HCT116 (cell line): ENCODE data around the gene TGFBR1. TPM values are rescaled to one million over a fixed set of nuclear protein-coding genes. Genes with fewer than 3 reads are reported as not detected.

ENCODE experiments used
- ATAC-seq: fragments of 200-7000 bp; cut with Tn5 transposase; 2 replicates; pipeline ENCODE4 v1.9.1; 2020; ENCODE audit warnings: mild to moderate bottlenecking, moderate library complexity
- BruUV-seq: library from RNA; stranded (reverse); fragments of 400-500 nt; replicated peaks from 2 replicates; lab custom pipeline; 2021; lab: Mats Ljungman, UMichigan
- CTCF ChIA-PET: fragments of 300-600 bp; sonication (Branson Sonifier 250); formaldehyde crosslinking; loops from one replicate; lab custom pipeline; 2021; ENCODE audit warnings: antibody characterized with exemption; lab: Charles Lee
- POLR2A ChIA-PET: fragments of 300-600, 350-600 bp; sonication (Branson Sonifier 250); formaldehyde crosslinking; loops from one replicate; lab custom pipeline; 2021; ENCODE audit warnings: antibody characterized with exemption; lab: Charles Lee
- RAD21 ChIA-PET, 2 experiments: fragments of 300-600 bp; sonication (Branson Sonifier 250); formaldehyde crosslinking; loops; one replicate each; lab custom pipeline; 2023; ENCODE audit warnings: low total read pairs in 2 of 2; ENCODE audit not compliant: uncharacterized antibody in 2 of 2, unreplicated experiment in 2 of 2, low non-redundant PET in 1 of 2; lab: Charles Lee
- DNase-seq: peaks from one replicate; pipeline ENCODE4 v3.0.0-alpha.2; 2010; ENCODE audit warnings: low read depth, low spot score
- H2AFZ ChIP-seq: fragments of 200-600 bp; shearing (Covaris generic), sonication (generic); 2 replicates; pipeline ENCODE4 v1.6.1; 2017; ENCODE audit warnings: low read depth, mixed run types, mixed read lengths, antibody characterized with exemption, low read length; ENCODE audit not compliant: poor library complexity, severe bottlenecking
- H3K27ac ChIP-seq: 2 replicates; pipeline ENCODE4 v1.5.1; 2012; ENCODE audit warnings: low read depth, low read length
- H3K27me3 ChIP-seq: fragments of 200-600 bp; sonication (generic); 2 replicates; pipeline ENCODE4 v1.6.1; 2016; ENCODE audit warnings: mixed run types, low read length, mixed read lengths; ENCODE audit not compliant: insufficient read depth
- H3K36me3 ChIP-seq, 2 experiments: fragments of 200-500 bp in 1 of 2; fragments of 200-600 bp in 1 of 2; sonication (Bioruptor generic) in 1 of 2; sonication (generic) in 1 of 2; 2 replicates each; pipeline versions ENCODE4 v1.5.1 to v1.6.1; 2014 to 2016; ENCODE audit warnings: low read length in 2 of 2, inconsistent platforms in 1 of 2, mixed read lengths in 1 of 2, mixed run types in 1 of 2; ENCODE audit not compliant: insufficient read depth in 2 of 2, control insufficient read depth in 1 of 2
- H3K4me1 ChIP-seq, 2 experiments: fragments of 200-600 bp in 1 of 2; sonication (generic) in 1 of 2; 2 replicates each; pipeline versions ENCODE4 v1.5.1 to v1.6.1; 2012 to 2017; ENCODE audit warnings: low read length in 2 of 2, inconsistent platforms in 1 of 2, mild to moderate bottlenecking in 1 of 2, mixed read lengths in 1 of 2, mixed run types in 1 of 2, moderate library complexity in 1 of 2; ENCODE audit not compliant: insufficient read depth in 2 of 2, control insufficient read depth in 1 of 2
- H3K4me2 ChIP-seq: fragments of 200-600 bp; sonication (generic); 2 replicates; pipeline ENCODE4 v1.6.1; 2017; ENCODE audit warnings: mixed run types, low read length, mixed read lengths
- H3K4me3 ChIP-seq, 2 experiments: fragments of 200-600 bp in 1 of 2; sonication (generic) in 1 of 2; replicated peaks in 1 of 2; 2 replicates each; pipeline ENCODE4 v1.5.1; 2011 to 2016; ENCODE audit warnings: low read length in 2 of 2, control low read depth in 1 of 2, low read depth in 1 of 2, mild to moderate bottlenecking in 1 of 2, mixed read lengths in 1 of 2, mixed run types in 1 of 2
- H3K79me2 ChIP-seq: fragments of 200-600 bp; sonication (generic); 2 replicates; pipeline ENCODE4 v1.6.1; 2017; ENCODE audit warnings: mild to moderate bottlenecking, mixed run types, low read length, moderate library complexity, mixed read lengths; ENCODE audit not compliant: insufficient read depth
- H3K9ac ChIP-seq: fragments of 200-600 bp; sonication (generic); 2 replicates; pipeline ENCODE4 v1.6.1; 2016; ENCODE audit warnings: low read length, mixed read lengths
- H3K9me2 ChIP-seq: fragments of 200-600 bp; sonication (generic), shearing (Covaris generic); 2 replicates; pipeline ENCODE4 v1.6.1; 2017; ENCODE audit warnings: mixed run types, mild to moderate bottlenecking, moderate library complexity; ENCODE audit not compliant: insufficient read depth
- H3K9me3 ChIP-seq, 2 experiments: fragments of 200-500 bp in 1 of 2; fragments of 200-600 bp in 1 of 2; sonication (Bioruptor generic) in 1 of 2; sonication (generic) in 1 of 2; 2 replicates each; pipeline ENCODE4 v1.6.1; 2014 to 2017; ENCODE audit warnings: low read length in 2 of 2, mixed read lengths in 2 of 2, inconsistent platforms in 1 of 2, low read depth in 1 of 2, mild to moderate bottlenecking in 1 of 2, mixed run types in 1 of 2, moderate library complexity in 1 of 2; ENCODE audit not compliant: control insufficient read depth in 1 of 2, insufficient read depth in 1 of 2
- H4K20me1 ChIP-seq: fragments of 200-600 bp; sonication (generic), shearing (Covaris generic); 2 replicates; pipeline ENCODE4 v1.6.1; 2017; ENCODE audit warnings: mixed run types, mild to moderate bottlenecking, moderate library complexity; ENCODE audit not compliant: insufficient read depth
- ATF3 ChIP-seq: IDR thresholded peaks from 2 replicates; pipeline ENCODE4 v1.6.1; 2012
- CBX3 ChIP-seq: IDR thresholded peaks from 2 replicates; pipeline ENCODE4 v1.6.1; 2012; ENCODE audit warnings: low read depth
- CEBPB ChIP-seq: IDR thresholded peaks from 2 replicates; pipeline ENCODE4 v1.6.1; 2012; ENCODE audit warnings: low read depth
- CTCF ChIP-seq, 3 experiments: fragments of 200-600 bp in 1 of 3; sonication (generic) in 1 of 3; IDR thresholded peaks in 2 of 3; conservative IDR thresholded peaks in 1 of 3; 2 replicates each; pipeline ENCODE4 v1.5.1; 2012 to 2017; ENCODE audit warnings: low read depth in 2 of 3, low read length in 2 of 3, antibody characterized with exemption in 1 of 3, borderline replicate concordance in 1 of 3, control low read depth in 1 of 3, mild to moderate bottlenecking in 1 of 3, mixed read lengths in 1 of 3, mixed run types in 1 of 3, moderate library complexity in 1 of 3; ENCODE audit not compliant: insufficient read depth in 1 of 3
- EGR1 ChIP-seq: IDR thresholded peaks from 2 replicates; pipeline ENCODE4 v1.6.1; 2012; ENCODE audit warnings: low read depth
- ELF1 ChIP-seq: IDR thresholded peaks from 2 replicates; pipeline ENCODE4 v1.6.1; 2012; ENCODE audit warnings: low read depth, borderline replicate concordance
- EZH2 ChIP-seq: fragments of 200-600 bp; sonication (generic); IDR thresholded peaks from 2 replicates; pipeline ENCODE4 v1.6.1; 2017; ENCODE audit warnings: antibody characterized with exemption, mixed run types
- EZH2phosphoT487 ChIP-seq: fragments of 200-600 bp; IDR thresholded peaks from 2 replicates; pipeline ENCODE4 v1.6.1; 2018; ENCODE audit warnings: antibody characterized with exemption, borderline replicate concordance
- FOSL1 ChIP-seq: IDR thresholded peaks from 2 replicates; pipeline ENCODE4 v1.6.1; 2012; ENCODE audit warnings: low read depth
- JUND ChIP-seq: IDR thresholded peaks from 2 replicates; pipeline ENCODE4 v1.6.1; 2012
- MAX ChIP-seq: IDR thresholded peaks from 2 replicates; pipeline ENCODE4 v1.6.1; 2012
- POLR2A ChIP-seq: IDR thresholded peaks from 2 replicates; pipeline ENCODE4 v1.7.0; 2011; ENCODE audit warnings: borderline replicate concordance; ENCODE audit not compliant: insufficient read depth, insufficient read length; ENCODE audit errors: extremely low read depth
- POLR2AphosphoS5 ChIP-seq: IDR thresholded peaks from 2 replicates; pipeline ENCODE4 v1.6.1; 2011; ENCODE audit warnings: mild to moderate bottlenecking, low read depth, low read length, moderate library complexity
- RAD21 ChIP-seq: IDR thresholded peaks from 2 replicates; pipeline ENCODE4 v1.6.1; 2012; ENCODE audit warnings: low read depth, mild to moderate bottlenecking
- SIN3A ChIP-seq: IDR thresholded peaks from 2 replicates; pipeline ENCODE4 v1.6.1; 2012; ENCODE audit warnings: low read depth
- SP1 ChIP-seq: IDR thresholded peaks from 2 replicates; pipeline ENCODE4 v1.6.1; 2012; ENCODE audit warnings: low read depth
- SRF ChIP-seq: IDR thresholded peaks from 2 replicates; pipeline ENCODE4 v1.6.1; 2012; ENCODE audit warnings: low read depth
- YY1 ChIP-seq: IDR thresholded peaks from 2 replicates; pipeline ENCODE4 v1.6.1; 2011; ENCODE audit warnings: low read length, low read depth, moderate library complexity, mild to moderate bottlenecking; ENCODE audit not compliant: insufficient replicate concordance; ENCODE audit errors: extremely low read depth
- ZFX ChIP-seq: fragments of 450-650 bp; IDR thresholded peaks from 2 replicates; pipeline ENCODE4 v1.6.1; 2017
- ZNF274 ChIP-seq: fragments of 200-500 bp; sonication (Bioruptor generic); IDR thresholded peaks from 2 replicates; pipeline ENCODE4 v1.6.1; 2014; ENCODE audit warnings: mild to moderate bottlenecking, low read depth, low read length, inconsistent platforms
- intact Hi-C: fragments of 100-400 bp; cut with micrococcal nuclease; formaldehyde crosslinking; loops from 2 replicates; pipeline ENCODE4 v1.10.0; 2022
- total RNA-seq: library from RNA; stranded (reverse); gene quantifications from one replicate; pipeline ENCODE4 v1.2.1, GENCODE V29; 2021; ENCODE audit not compliant: unreplicated experiment

TGFBR1 gene
- total RNA-seq, 1 experiment from 2014 or later, result 26.6 TPM

- ChIA-PET POLR2A (no interaction called here), CTCF (interaction anchor here (1.0 kb wide), 1 partner anchor 10 kb away, joined by 4 read pairs; no protein-coding TSS in a partner anchor), RAD21 (no interaction called here)
- Histone ChIP-seq H3K9me3 (no peaks in the 10 kb centered on the region), H3K79me2 (no peaks in the 10 kb centered on the region), H4K20me1 (no peaks in the 10 kb centered on the region), H2AFZ (no peak overlapping the region), H3K4me3 (no peak overlapping the region), H3K36me3 (peaks cover 2 to 7% of the 10 kb centered on the region in 2 experiments; a peak in 2 of 4 replicates), H3K4me2 (no peak overlapping the region), H3K9me2 (no peaks in the 10 kb centered on the region), H3K4me1 (no peaks in the 10 kb centered on the region), H3K27ac (no peak overlapping the region), H3K27me3 (no peaks in the 10 kb centered on the region), H3K9ac (no peak overlapping the region)
- DNase-seq, result no peak
- ATAC-seq, result no peak
- BruUV-seq, result no TSS peak
- intact Hi-C loops, result loop anchor here (1.0 kb wide), 1 partner anchor 37 kb away; no protein-coding TSS in a partner anchor
- no peak for TF ChIP-seq CBX3
- no peak for TF ChIP-seq ZFX
- TF ChIP-seq CEBPB, result no peak
- no peak for TF ChIP-seq EZH2phosphoT487
- TF ChIP-seq ELF1, result no peak
- no peak for TF ChIP-seq MAX
These were observed 45.7 kb downstream of the TGFBR1 start for GRCh38 chr9:99150451-99151171.

GRCh38 chr9:99154356-99154755 lies 49.4 kb downstream of the TGFBR1 start:
- RAD21 ChIA-PET, result no interaction called here
- BruUV-seq, result no TSS peak
- TF ChIP-seq ZNF274 (no peak), ELF1 (no peak), ATF3 (no peak), CBX3 (no peak), POLR2AphosphoS5 (no peak), MAX (no peak), JUND (no peak), CTCF (IDR thresholded peaks at IDR 0.05 in 2 of 3, conservative IDR thresholded peaks at IDR 0.05 in 1 of 3; ENCODE audit: borderline replicate concordance in 1 of 3, insufficient read depth in 1 of 3, low read depth in 2 of 3, low read length in 2 of 3) (no peak), EZH2 (no peak), SP1 (no peak), CEBPB (no peak), SIN3A (no peak), SRF (no peak), FOSL1 (no peak), EZH2phosphoT487 (no peak), POLR2A (no peak), YY1 (no peak), EGR1 (no peak), RAD21 (no peak)

More at GRCh38 chr9:99154356-99154755, 49.4 kb downstream of the TGFBR1 start:
- Histone ChIP-seq H3K4me1 (no peaks in the 10 kb centered on the region), H3K9me3 (no peaks in the 10 kb centered on the region), H4K20me1 (no peaks in the 10 kb centered on the region), H3K9me2 (no peaks in the 10 kb centered on the region), H2AFZ (no peak overlapping the region), H3K27ac (no peak overlapping the region), H3K36me3 (no peaks in the 10 kb centered on the region), H3K4me3 (no peak overlapping the region), H3K9ac (no peak overlapping the region), H3K4me2 (no peak overlapping the region), H3K27me3 (no peaks in the 10 kb centered on the region; the same call in 1 of the 2 replicates), H3K79me2 (no peaks in the 10 kb centered on the region)
- ChIA-PET CTCF (no interaction called here), POLR2A (no interaction called here)
- ATAC-seq (no peak), DNase-seq (no peak)
- intact Hi-C loops, result no loop called here
